ENCODE measurements around the gene MSH4.

The MSH4 gene

GRCh38 chr1:75953461-75953860, 156.8 kb downstream of the MSH4 start:
- ATAC-seq = no peak

GRCh38 chr1:75954586-75954985, 157.9 kb downstream of the MSH4 start:
- TF ChIP-seq ISL1 (CRISPR knock-in tag; IDR thresholded peaks at IDR 0.05) (no peak), ARNTL (CRISPR knock-in tag; IDR thresholded peaks at IDR 0.05; ENCODE audit: borderline replicate concordance, low read depth) (no peak), GLIS3 (CRISPR knock-in tag; IDR thresholded peaks at IDR 0.05) (no peak), SNAI2 (CRISPR knock-in tag; IDR thresholded peaks at IDR 0.05) (no peak), TCF4 (CRISPR knock-in tag; IDR thresholded peaks at IDR 0.05; ENCODE audit: borderline replicate concordance) (no peak), BACH2 (CRISPR knock-in tag; IDR thresholded peaks at IDR 0.05; ENCODE audit: borderline replicate concordance) (no peak)
- peak; percentile 60; the same call in 1 of the 3 replicates for ATAC-seq

More at GRCh38 chr1:75953461-75953860, 156.8 kb downstream of the MSH4 start:
- TF ChIP-seq TCF4 (CRISPR knock-in tag; IDR thresholded peaks at IDR 0.05; ENCODE audit: borderline replicate concordance) = no peak
- TF ChIP-seq ZFP30 (CRISPR knock-in tag; IDR thresholded peaks at IDR 0.05) = no peak
- no peak for TF ChIP-seq ZNF70 (CRISPR knock-in tag; IDR thresholded peaks at IDR 0.05)
- TF ChIP-seq OSR1 (CRISPR knock-in tag; IDR thresholded peaks at IDR 0.05) = no peak
- no peak for TF ChIP-seq RARB (CRISPR knock-in tag; IDR thresholded peaks at IDR 0.05)
- TF ChIP-seq PPARA (CRISPR knock-in tag; IDR thresholded peaks at IDR 0.05; ENCODE audit: borderline replicate concordance) = no peak
- TF ChIP-seq TSHZ2 (CRISPR knock-in tag; IDR thresholded peaks at IDR 0.05) = no peak
- no peak for TF ChIP-seq GLIS3 (CRISPR knock-in tag; IDR thresholded peaks at IDR 0.05)
- TF ChIP-seq CSDC2 (CRISPR knock-in tag; IDR thresholded peaks at IDR 0.05) = no peak
- no peak for TF ChIP-seq BACH2 (CRISPR knock-in tag; IDR thresholded peaks at IDR 0.05; ENCODE audit: borderline replicate concordance)
- no peak for TF ChIP-seq ARNTL (CRISPR knock-in tag; IDR thresholded peaks at IDR 0.05; ENCODE audit: borderline replicate concordance, low read depth)
